Measurements from ENCODE around the gene TBL1X.

GRCh38 chrX:9462456-9462855, 2.4 kb upstream of the TBL1X start:
- TF ChIP-seq CTCF (IDR thresholded peaks at IDR 0.05; ENCODE audit: insufficient read depth, low read depth, low read length) (no peak), EZH2 (IDR thresholded peaks at IDR 0.05; ENCODE audit: insufficient read depth, low read length) (no peak)

Measured in astrocyte (in vitro differentiated cells and primary cell).